Liver (tissue), 9 donors: ENCODE data around the gene EEF1G. TPM values are rescaled to one million over a fixed set of nuclear protein-coding genes. Genes with fewer than 3 reads are reported as not detected.
A peak's percentile ranks its signal among the peaks of the same experiment; 100 is the strongest.

Experiments used
- DNase-seq: peaks from one replicate; pipeline ENCODE4 v3.0.0-alpha.2; 2017; ENCODE audit warnings: low spot score
- H3K27ac ChIP-seq, 2 donors: one replicate each; pipeline ENCODE4 v1.7.0; 2013; ENCODE audit warnings: inconsistent platforms in 2 of 2, low read length in 2 of 2, control low read depth in 1 of 2, low read depth in 1 of 2, mild to moderate bottlenecking in 1 of 2
- H3K27me3 ChIP-seq, 4 donors: one replicate each; pipeline versions ENCODE4 v1.6.1 to v1.7.0; 2013; ENCODE audit warnings: low read length in 3 of 4, inconsistent platforms in 1 of 4, mild to moderate bottlenecking in 1 of 4, moderate library complexity in 1 of 4; ENCODE audit not compliant: control insufficient read depth in 4 of 4, insufficient read depth in 4 of 4
- H3K36me3 ChIP-seq, 4 donors: one replicate each; pipeline versions ENCODE4 v1.6.1 to v1.7.0; 2013; ENCODE audit warnings: low read length in 3 of 4, mild to moderate bottlenecking in 3 of 4, low read depth in 1 of 4, moderate library complexity in 1 of 4; ENCODE audit not compliant: control insufficient read depth in 4 of 4, insufficient read depth in 3 of 4
- H3K4me1 ChIP-seq, 4 donors: one replicate each; pipeline versions ENCODE4 v1.6.1 to v1.7.0; 2013; ENCODE audit warnings: low read length in 3 of 4, mild to moderate bottlenecking in 3 of 4, moderate library complexity in 1 of 4; ENCODE audit not compliant: control insufficient read depth in 4 of 4, insufficient read depth in 4 of 4
- H3K4me3 ChIP-seq, 3 donors: one replicate each; pipeline versions ENCODE4 v1.6.1 to v1.7.0; 2013; ENCODE audit warnings: low read length in 3 of 3, control low read depth in 1 of 3, low read depth in 1 of 3, mild to moderate bottlenecking in 1 of 3
- H3K9ac ChIP-seq, 2 donors: one replicate each; pipeline ENCODE4 v1.7.0; 2013; ENCODE audit warnings: low read length in 2 of 2, mild to moderate bottlenecking in 2 of 2, moderate library complexity in 2 of 2, control low read depth in 1 of 2, low read depth in 1 of 2
- H3K9me3 ChIP-seq, 4 donors: one replicate each; pipeline versions ENCODE4 v1.6.1 to v1.7.0; 2013; ENCODE audit warnings: low read length in 3 of 4; ENCODE audit not compliant: control insufficient read depth in 4 of 4
- ATF3 ChIP-seq: IDR thresholded peaks from 2 replicates; pipeline ENCODE4 v1.6.1; 2016; ENCODE audit warnings: antibody characterized with exemption
- EGR1 ChIP-seq, 2 donors: IDR thresholded peaks; 2 replicates each; pipeline ENCODE4 v1.6.1; 2016 to 2018; ENCODE audit warnings: antibody characterized with exemption in 2 of 2, low read depth in 2 of 2
- FOXA1 ChIP-seq: IDR thresholded peaks from 2 replicates; pipeline ENCODE4 v1.6.1; 2016; ENCODE audit warnings: antibody characterized with exemption
- FOXA2 ChIP-seq: IDR thresholded peaks from 2 replicates; pipeline ENCODE4 v1.6.1; 2016; ENCODE audit warnings: antibody characterized with exemption
- GABPA ChIP-seq, 2 donors: IDR thresholded peaks in 1 of 2; conservative IDR thresholded peaks in 1 of 2; 2 replicates each; pipeline ENCODE4 v1.6.1; 2016; ENCODE audit warnings: antibody characterized with exemption in 2 of 2, mild to moderate bottlenecking in 1 of 2, moderate library complexity in 1 of 2
- HNF4A ChIP-seq, 2 donors: conservative IDR thresholded peaks; 2 replicates each; pipeline ENCODE4 v1.6.1; 2016; ENCODE audit warnings: antibody characterized with exemption in 2 of 2, mild to moderate bottlenecking in 2 of 2
- HNF4G ChIP-seq: IDR thresholded peaks from 2 replicates; pipeline ENCODE4 v1.6.1; 2016; ENCODE audit warnings: antibody characterized with exemption
- JUND ChIP-seq, 2 donors: IDR thresholded peaks; 2 replicates each; pipeline ENCODE4 v1.6.1; 2016; ENCODE audit warnings: antibody characterized with exemption in 2 of 2
- MAX ChIP-seq: IDR thresholded peaks from 2 replicates; pipeline ENCODE4 v1.6.1; 2016; ENCODE audit warnings: antibody characterized with exemption
- NR2F2 ChIP-seq: IDR thresholded peaks from 2 replicates; pipeline ENCODE4 v1.6.1; 2016; ENCODE audit warnings: antibody characterized with exemption
- RAD21 ChIP-seq, 2 donors: IDR thresholded peaks; 2 replicates each; pipeline ENCODE4 v1.6.1; 2016; ENCODE audit warnings: antibody characterized with exemption in 2 of 2, mild to moderate bottlenecking in 2 of 2
- REST ChIP-seq: IDR thresholded peaks from 2 replicates; pipeline ENCODE4 v1.6.1; 2016; ENCODE audit warnings: antibody characterized with exemption, mild to moderate bottlenecking
- RXRA ChIP-seq, 2 donors: IDR thresholded peaks; 2 replicates each; pipeline ENCODE4 v1.6.1; 2017 to 2018; ENCODE audit warnings: antibody characterized with exemption in 2 of 2, mild to moderate bottlenecking in 1 of 2
- SP1 ChIP-seq: IDR thresholded peaks from 2 replicates; pipeline ENCODE4 v1.6.1; 2018; ENCODE audit warnings: antibody characterized with exemption, mild to moderate bottlenecking
- TAF1 ChIP-seq: conservative IDR thresholded peaks from 2 replicates; pipeline ENCODE4 v1.6.1; 2016; ENCODE audit warnings: antibody characterized with exemption, mild to moderate bottlenecking
- YY1 ChIP-seq: IDR thresholded peaks from 2 replicates; pipeline ENCODE4 v1.6.1; 2016; ENCODE audit warnings: antibody characterized with exemption, mild to moderate bottlenecking
- ZBTB33 ChIP-seq: IDR thresholded peaks from 2 replicates; pipeline ENCODE4 v1.6.1; 2016; ENCODE audit warnings: antibody characterized with exemption
- WGBS: extraction: QIAGEN DNeasy Blood & Tissue Kit; methylation state at CpG from one replicate; pipeline ENCODE4 v1.1.7; 2013; 5-methylcytosine and 5-hydroxymethylcytosine counted together
- polyA plus RNA-seq, 2 donors: library from polyadenylated mRNA; stranded (reverse) in 1 of 2; unstranded in 1 of 2; fragments of 200-250 nt in 1 of 2; fragments of >200 nt in 1 of 2; fragmentation: Nextera tagmentation in 1 of 2; extraction: Ambion mirVana in 1 of 2; gene quantifications; one replicate each; pipeline versions ENCODE4 v1.2.1 to v1.2.3, GENCODE V29; 2013 to 2015
- total RNA-seq, 2 donors: library from RNA; depleted of rRNA; stranded (reverse); fragments of >200 nt; gene quantifications; one replicate each; pipeline ENCODE4 v1.2.3, GENCODE V29; 2014
- TF ChIP-seq, protein P1 (sequence below): fragments of 150-350 bp; IDR thresholded peaks from 2 replicates; pipeline ENCODE4 v1.5.1; 2017; ENCODE audit warnings: improper control_type of control experiment, low read depth, low read length; ENCODE audit not compliant: missing input control
- donor health status: healthy.
- donor health status: healthy.
- donor health status: healthy.
- donor health status: healthy.
- donor health status: healthy.

EEF1G gene
- total and polyA plus RNA-seq, 4 donors: 251 to 640 (median 469) TPM

GRCh38 chr11:62544581-62545436, 28.9 kb downstream of the EEF1G start:
- 8% methylated on average over 32 of the region's 32 CpGs for WGBS
- H3K9me3 ChIP-seq: no peaks in the 10 kb centered on the region
- no peak for TF ChIP-seq NR2F2
- no peak for TF ChIP-seq EGR1 (IDR thresholded peaks at IDR 0.05; ENCODE audit: low read depth in 2 of 2)
- TF ChIP-seq TAF1: no peak
- TF ChIP-seq, protein P1, sequence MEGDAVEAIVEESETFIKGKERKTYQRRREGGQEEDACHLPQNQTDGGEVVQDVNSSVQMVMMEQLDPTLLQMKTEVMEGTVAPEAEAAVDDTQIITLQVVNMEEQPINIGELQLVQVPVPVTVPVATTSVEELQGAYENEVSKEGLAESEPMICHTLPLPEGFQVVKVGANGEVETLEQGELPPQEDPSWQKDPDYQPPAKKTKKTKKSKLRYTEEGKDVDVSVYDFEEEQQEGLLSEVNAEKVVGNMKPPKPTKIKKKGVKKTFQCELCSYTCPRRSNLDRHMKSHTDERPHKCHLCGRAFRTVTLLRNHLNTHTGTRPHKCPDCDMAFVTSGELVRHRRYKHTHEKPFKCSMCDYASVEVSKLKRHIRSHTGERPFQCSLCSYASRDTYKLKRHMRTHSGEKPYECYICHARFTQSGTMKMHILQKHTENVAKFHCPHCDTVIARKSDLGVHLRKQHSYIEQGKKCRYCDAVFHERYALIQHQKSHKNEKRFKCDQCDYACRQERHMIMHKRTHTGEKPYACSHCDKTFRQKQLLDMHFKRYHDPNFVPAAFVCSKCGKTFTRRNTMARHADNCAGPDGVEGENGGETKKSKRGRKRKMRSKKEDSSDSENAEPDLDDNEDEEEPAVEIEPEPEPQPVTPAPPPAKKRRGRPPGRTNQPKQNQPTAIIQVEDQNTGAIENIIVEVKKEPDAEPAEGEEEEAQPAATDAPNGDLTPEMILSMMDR: no peak
- H3K27me3 ChIP-seq: no peaks in the 10 kb centered on the region
- no peaks in the 10 kb centered on the region for H3K36me3 ChIP-seq
- H3K9ac ChIP-seq: peak overlapping the region; percentile 50 to 66
- no peak for DNase-seq
- peak overlapping the region; percentile 72 to 94 for H3K27ac ChIP-seq
- H3K4me3 ChIP-seq: peak overlapping the region; percentile 68 to 91 (median 79)
- H3K4me1 ChIP-seq: peaks cover 19 to 89% (median 75%) of the 10 kb centered on the region in 4 donors

- Histone ChIP-seq H3K9me3 (no peaks in the 10 kb centered on the region), H3K36me3 (no peaks in the 10 kb centered on the region), H3K27ac (peak overlapping the region; percentile 72 to 94), H3K4me1 (peaks cover 23 to 89% (median 75%) of the 10 kb centered on the region in 4 donors), H3K9ac (peak overlapping the region in 1 of 2 donors; percentile 48), H3K4me3 (peak overlapping the region in 2 of 3 donors; percentile 79 to 91), H3K27me3 (no peaks in the 10 kb centered on the region)
- TF ChIP-seq NR2F2: no peak
- TF ChIP-seq FOXA1: no peak
- no peak for TF ChIP-seq YY1
- no peak for TF ChIP-seq HNF4G
- no peak for TF ChIP-seq MAX
- TF ChIP-seq EGR1 (IDR thresholded peaks at IDR 0.05; ENCODE audit: low read depth in 2 of 2): no peak
- no peak for TF ChIP-seq JUND (IDR thresholded peaks at IDR 0.05)
- no peak for TF ChIP-seq ATF3
- no peak for TF ChIP-seq RXRA (IDR thresholded peaks at IDR 0.05)
- TF ChIP-seq, protein P1: no peak
- no peak for TF ChIP-seq REST
- no peak for TF ChIP-seq SP1
- no peak for TF ChIP-seq TAF1
- no peak for TF ChIP-seq FOXA2
- no peak for TF ChIP-seq GABPA (IDR thresholded peaks at IDR 0.05 in 1 of 2, conservative IDR thresholded peaks at IDR 0.05 in 1 of 2)
- no peak for TF ChIP-seq RAD21 (IDR thresholded peaks at IDR 0.05)
- no peak for TF ChIP-seq ZBTB33
- TF ChIP-seq HNF4A (conservative IDR thresholded peaks at IDR 0.05): no peak
- DNase-seq: no peak
- 67% methylated on average over 22 of the region's 22 CpGs for WGBS
These were observed 29.8 kb downstream of the EEF1G start for GRCh38 chr11:62543680-62544444.
